Adrenal gland (tissue), 12 donors: ENCODE measurements around the gene ZNF581. TPM values are rescaled to one million over a fixed set of nuclear protein-coding genes. Genes with fewer than 3 reads are reported as not detected.

ENCODE experiments used
- DNase-seq, 7 donors: peaks; one replicate each; pipeline ENCODE4 v3.0.0-alpha.2; 2019 to 2020
- H3K27ac ChIP-seq, 5 donors: fragments of 200-600 bp; sonication (generic) in 4 of 5; 1 replicate in 3 of 5; 2 replicates in 2 of 5; pipeline versions ENCODE4 v1.5.1 to v1.8.0; 2016 to 2020; ENCODE audit warnings: mild to moderate bottlenecking in 1 of 5
- H3K27me3 ChIP-seq: fragments of 200-600 bp; 2 replicates; pipeline ENCODE4 v1.8.0; 2021
- H3K36me3 ChIP-seq, 2 donors: fragments of 200-600 bp; replicated peaks in 1 of 2; 1 replicate in 1 of 2; 2 replicates in 1 of 2; pipeline versions ENCODE4 v1.5.1 to v1.8.0; 2018 to 2022
- H3K4me1 ChIP-seq, 2 donors: fragments of 200-600 bp; replicated peaks in 1 of 2; 1 replicate in 1 of 2; 2 replicates in 1 of 2; pipeline versions ENCODE4 v1.5.1 to v1.8.0; 2018 to 2021
- H3K4me3 ChIP-seq, 4 donors: fragments of 200-600 bp; sonication (generic) in 3 of 4; one replicate each; pipeline ENCODE4 v1.5.1; 2016 to 2018
- H3K9me3 ChIP-seq, 3 donors: fragments of 200-600 bp; sonication (generic) in 1 of 3; replicated peaks in 1 of 3; 1 replicate in 2 of 3; 2 replicates in 1 of 3; pipeline versions ENCODE4 v1.5.1 to v1.8.0; 2016 to 2021
- CTCF ChIP-seq, 6 experiments: fragments of 450-650 bp in 4 of 6; fragments of 200-600 bp in 2 of 6; sonication (generic) in 1 of 6; IDR thresholded peaks; 1 replicate in 5 of 6; 2 replicates in 1 of 6; pipeline versions ENCODE4 v1.5.1 to v1.8.0; 2016 to 2021; ENCODE audit warnings: antibody characterized with exemption in 6 of 6, mild to moderate bottlenecking in 2 of 6, moderate library complexity in 1 of 6
- POLR2A ChIP-seq, 2 donors: fragments of 450-650 bp; IDR thresholded peaks; one replicate each; pipeline ENCODE4 v1.6.1; 2017; ENCODE audit warnings: antibody characterized with exemption in 2 of 2, mild to moderate bottlenecking in 2 of 2, moderate library complexity in 1 of 2
- WGBS, 4 donors: extraction: QIAGEN DNeasy Blood & Tissue Kit in 2 of 4; methylation state at CpG; one replicate each; pipeline versions ENCODE4 v1.1.5 to v1.1.7; 2013 to 2017; 5-methylcytosine and 5-hydroxymethylcytosine counted together
- intact Hi-C, 2 donors: fragments of 100-400 bp; cut with DNase I; formaldehyde crosslinking; loops; one replicate each; pipeline versions ENCODE4 v1.14.1 to v1.15.0; 2022 to 2023
- polyA plus RNA-seq, 3 donors: library from polyadenylated mRNA; stranded (reverse); fragments of 200-250 nt in 2 of 3; fragments of 350-450 nt in 1 of 3; fragmentation: Illumina TruSeq in 1 of 3; extraction: RNeasy Lipid Tissue Mini Kit (QIAGEN cat#74804) in 1 of 3; gene quantifications; one replicate each; pipeline ENCODE4 v1.2.3, GENCODE V29; 2013 to 2014
- total RNA-seq, 9 donors: library from RNA; depleted of rRNA in 4 of 9; stranded (reverse); fragments of >200 nt in 4 of 9; fragments of 120-200 nt in 1 of 9; fragmentation: NEBNext Ultra II Directional in 1 of 9; extraction: Animal tissue kit (Norgen Biotek cat#: 25700) in 1 of 9; gene quantifications; one replicate each; pipeline versions ENCODE4 v1.1.0 to v1.2.4, GENCODE V29; 2013 to 2023
- donor health status: healthy with polysubstance abuse.
- donor health status: Bipolar disorder and iron deficiency.
- donor health status: DM: yes; HTN: yes; CAD: no.
- donor health status: DM: no; HTN: no; CAD: no.
- donor health status: DM: no; HTN: no; CAD: no.
- donor health status: DM: yes; HTN: yes; CAD: no.

Gene ZNF581
- total and polyA plus RNA-seq, 12 donors = 8.7 to 55.7 (median 22.7) TPM

- peaks cover 17 to 21% of the 10 kb centered on the region in 2 donors for H3K4me1 ChIP-seq
- intact Hi-C loops = no loop called here
- H3K9me3 ChIP-seq = no peaks in the 10 kb centered on the region
- H3K27ac ChIP-seq = no peak overlapping the region
- peaks cover 0 to 15% of the 10 kb centered on the region in 2 donors for H3K36me3 ChIP-seq
- H3K27me3 ChIP-seq = no peaks in the 10 kb centered on the region
- H3K4me3 ChIP-seq = no peak overlapping the region
- no peak for DNase-seq
- WGBS, 4 donors = 88 to 95% (median 91%) methylated on average over 4 of the region's 4 CpGs
- TF ChIP-seq CTCF (IDR thresholded peaks at IDR 0.05) (no peak), POLR2A (IDR thresholded peaks at IDR 0.05) (no peak)
These were observed 6.7 kb downstream of the ZNF581 start for GRCh38 chr19:55650126-55650557.

- DNase-seq = peak in 1 of 7 donors; percentile 27
- H3K4me3 ChIP-seq = no peak overlapping the region
- H3K4me1 ChIP-seq = peaks cover 19 to 24% of the 10 kb centered on the region in 2 donors
- 87 to 96% (median 93%) methylated on average over 12 to 17 of the region's 17 CpGs for WGBS, 4 donors
- H3K9me3 ChIP-seq = no peaks in the 10 kb centered on the region
- no peak overlapping the region for H3K27ac ChIP-seq
- no peaks in the 10 kb centered on the region for H3K27me3 ChIP-seq
- H3K36me3 ChIP-seq = peaks cover 0 to 9% of the 10 kb centered on the region in 2 donors
- TF ChIP-seq CTCF (IDR thresholded peaks at IDR 0.05) (no peak), POLR2A (IDR thresholded peaks at IDR 0.05) (no peak)
- intact Hi-C loops = no loop called here
These were observed 7.3 kb downstream of the ZNF581 start for GRCh38 chr19:55650602-55651230.

GRCh38 chr19:55651236-55651635, 7.8 kb downstream of the ZNF581 start:
- Histone ChIP-seq H3K27me3 (no peaks in the 10 kb centered on the region), H3K4me1 (peaks cover 24 to 29% of the 10 kb centered on the region in 2 donors), H3K9me3 (no peaks in the 10 kb centered on the region), H3K4me3 (no peak overlapping the region), H3K27ac (no peak overlapping the region), H3K36me3 (peaks cover 0 to 8% of the 10 kb centered on the region in 2 donors)
- 84 to 90% (median 87%) methylated on average over 16 to 18 of the region's 18 CpGs for WGBS, 4 donors
- DNase-seq = no peak
- TF ChIP-seq CTCF (IDR thresholded peaks at IDR 0.05) = no peak
- TF ChIP-seq POLR2A (IDR thresholded peaks at IDR 0.05) = no peak
- intact Hi-C loops = no loop called here

GRCh38 chr19:55652311-55653128, 9.1 kb downstream of the ZNF581 start:
- no peak for TF ChIP-seq CTCF (IDR thresholded peaks at IDR 0.05)
- no peak for TF ChIP-seq POLR2A (IDR thresholded peaks at IDR 0.05)
- Histone ChIP-seq H3K4me3 (no peak overlapping the region), H3K36me3 (peaks cover 0 to 8% of the 10 kb centered on the region in 2 donors), H3K27me3 (no peaks in the 10 kb centered on the region), H3K27ac (peak overlapping the region in 1 of 5 donors; percentile 95), H3K9me3 (no peaks in the 10 kb centered on the region), H3K4me1 (peaks cover 32 to 34% of the 10 kb centered on the region in 2 donors)
- 77 to 81% (median 78%) methylated on average over 44 to 71 of the region's 71 CpGs for WGBS, 4 donors
- intact Hi-C loops = no loop called here
- peak in 4 of 7 donors; percentile 42 to 70 (median 64) for DNase-seq
